Ascending aorta (tissue), 2 donors: ENCODE results near the gene MAP3K12. TPM values are rescaled to one million over a fixed set of nuclear protein-coding genes. Genes with fewer than 3 reads are reported as not detected.
A peak's percentile ranks its signal among the peaks of the same experiment; 100 is the strongest.
"Not testable (repeated sequence)": the region's sequence is repeated elsewhere in the genome, so short reads cannot be mapped to it uniquely, and the experiment has no call there.

Experiments used
- DNase-seq, 2 donors: peaks; one replicate each; pipeline ENCODE4 v3.0.0-alpha.2; 2019; ENCODE audit warnings: low spot score in 2 of 2
- H3K27ac ChIP-seq, 2 donors: fragments of 200-600 bp; sonication (generic); one replicate each; pipeline ENCODE4 v1.5.1; 2016 to 2017; ENCODE audit warnings: mild to moderate bottlenecking in 1 of 2
- H3K27me3 ChIP-seq: fragments of 200-600 bp; sonication (generic); one replicate; pipeline ENCODE4 v1.5.1; 2017
- H3K36me3 ChIP-seq, 2 donors: fragments of 200-600 bp; sonication (generic); one replicate each; pipeline ENCODE4 v1.5.1; 2016
- H3K4me1 ChIP-seq, 2 donors: fragments of 200-600 bp; sonication (generic); one replicate each; pipeline ENCODE4 v1.5.1; 2016 to 2017; ENCODE audit warnings: mild to moderate bottlenecking in 1 of 2
- H3K4me3 ChIP-seq, 2 donors: fragments of 200-600 bp; sonication (generic); one replicate each; pipeline ENCODE4 v1.5.1; 2016 to 2017; ENCODE audit warnings: mild to moderate bottlenecking in 1 of 2
- H3K9me3 ChIP-seq, 2 donors: fragments of 200-600 bp; sonication (generic); one replicate each; pipeline ENCODE4 v1.5.1; 2016
- intact Hi-C: fragments of 100-400 bp; cut with DNase I; formaldehyde crosslinking; loops from one replicate; pipeline ENCODE4 v1.15.1; 2023
- total RNA-seq: library from RNA; depleted of rRNA; stranded (reverse); fragments of >200 nt; gene quantifications from one replicate; pipeline ENCODE4 v1.1.0, GENCODE V29; 2016
- TF ChIP-seq, protein P1 (sequence below), 3 experiments: fragments of 200-600 bp in 2 of 3; fragments of 450-650 bp in 1 of 3; sonication (generic) in 2 of 3; IDR thresholded peaks; one replicate each; pipeline ENCODE4 v1.5.1; 2016 to 2019; ENCODE audit warnings: antibody characterized with exemption in 3 of 3, mild to moderate bottlenecking in 1 of 3, moderate library complexity in 1 of 3

Gene MAP3K12, protein sequence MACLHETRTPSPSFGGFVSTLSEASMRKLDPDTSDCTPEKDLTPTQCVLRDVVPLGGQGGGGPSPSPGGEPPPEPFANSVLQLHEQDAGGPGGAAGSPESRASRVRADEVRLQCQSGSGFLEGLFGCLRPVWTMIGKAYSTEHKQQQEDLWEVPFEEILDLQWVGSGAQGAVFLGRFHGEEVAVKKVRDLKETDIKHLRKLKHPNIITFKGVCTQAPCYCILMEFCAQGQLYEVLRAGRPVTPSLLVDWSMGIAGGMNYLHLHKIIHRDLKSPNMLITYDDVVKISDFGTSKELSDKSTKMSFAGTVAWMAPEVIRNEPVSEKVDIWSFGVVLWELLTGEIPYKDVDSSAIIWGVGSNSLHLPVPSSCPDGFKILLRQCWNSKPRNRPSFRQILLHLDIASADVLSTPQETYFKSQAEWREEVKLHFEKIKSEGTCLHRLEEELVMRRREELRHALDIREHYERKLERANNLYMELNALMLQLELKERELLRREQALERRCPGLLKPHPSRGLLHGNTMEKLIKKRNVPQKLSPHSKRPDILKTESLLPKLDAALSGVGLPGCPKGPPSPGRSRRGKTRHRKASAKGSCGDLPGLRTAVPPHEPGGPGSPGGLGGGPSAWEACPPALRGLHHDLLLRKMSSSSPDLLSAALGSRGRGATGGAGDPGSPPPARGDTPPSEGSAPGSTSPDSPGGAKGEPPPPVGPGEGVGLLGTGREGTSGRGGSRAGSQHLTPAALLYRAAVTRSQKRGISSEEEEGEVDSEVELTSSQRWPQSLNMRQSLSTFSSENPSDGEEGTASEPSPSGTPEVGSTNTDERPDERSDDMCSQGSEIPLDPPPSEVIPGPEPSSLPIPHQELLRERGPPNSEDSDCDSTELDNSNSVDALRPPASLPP
- 20.8 TPM for total RNA-seq

DNA sequence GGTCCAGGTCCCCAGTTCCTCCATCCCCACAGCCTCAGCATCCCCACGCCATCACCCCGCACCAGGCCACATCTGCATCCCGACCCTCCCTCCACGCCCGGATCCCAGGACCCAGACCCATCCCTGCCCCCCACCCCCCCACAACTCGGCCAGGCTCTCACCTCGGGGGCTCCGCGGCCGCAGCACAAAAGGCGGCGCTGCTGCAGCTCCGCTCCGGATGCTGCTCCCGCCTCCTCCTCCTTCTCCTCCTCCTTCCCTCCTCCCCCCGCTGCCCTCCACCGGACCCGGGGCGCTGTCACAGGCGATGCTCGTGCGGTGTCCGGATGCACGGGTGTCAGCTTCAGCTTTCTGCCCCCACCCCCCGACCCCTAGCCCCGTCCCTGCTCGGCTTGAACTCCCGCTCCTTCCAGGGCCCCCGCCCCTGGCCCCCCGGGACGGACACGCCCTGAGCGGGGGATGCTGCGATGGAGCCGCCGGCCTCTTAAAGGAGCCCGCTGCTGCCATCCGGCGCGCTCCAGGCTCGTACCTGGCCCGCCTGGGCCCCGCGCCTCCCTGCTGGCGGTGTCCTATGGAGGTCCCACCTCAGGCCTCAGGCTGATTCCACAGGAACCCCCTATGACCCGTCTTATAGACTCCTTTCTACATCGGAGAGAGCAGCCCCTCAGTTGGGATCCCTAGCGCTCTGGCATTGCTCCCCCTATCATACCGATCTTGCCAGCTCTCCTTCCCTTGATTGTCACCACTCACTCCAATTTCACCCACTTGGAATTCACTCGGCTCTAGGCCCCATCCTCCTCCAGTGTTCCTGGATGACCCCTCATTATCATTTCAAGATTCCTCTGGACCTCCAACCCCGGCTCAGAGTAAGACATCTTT is at the start of gene MAP3K12:
MAP3K12 (minus strand) TSS at position 193 of the 876 bp plus-strand sequence. CDS start 12,067 bp downstream, outside the sequence.
- no peaks in the 10 kb centered on the region for H3K9me3 ChIP-seq

DNA sequence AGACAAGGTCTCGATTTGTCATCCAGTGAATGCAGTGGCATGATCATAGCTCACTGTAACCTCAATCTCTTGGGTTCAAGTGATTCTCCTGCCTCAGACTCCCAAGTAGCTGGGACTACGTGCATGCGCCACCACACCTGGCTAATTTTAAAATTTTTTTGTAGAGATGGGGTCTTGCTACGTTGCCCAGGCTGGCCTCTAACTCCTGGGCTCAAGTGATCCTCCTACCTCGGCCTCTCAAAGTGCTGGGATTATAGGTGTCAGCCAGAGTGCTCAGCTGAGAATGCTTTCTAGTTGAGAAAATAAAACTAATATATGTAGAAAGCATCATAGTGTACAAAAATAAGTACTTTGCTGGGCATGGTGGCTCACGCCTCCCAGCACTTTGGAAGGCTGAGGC is 49.1 kb upstream of the MAP3K12 start:
- H3K27me3 ChIP-seq, H3K4me3 ChIP-seq, DNase-seq, intact Hi-C loops, H3K27ac ChIP-seq, H3K4me1 ChIP-seq, H3K9me3 ChIP-seq: not testable (repeated sequence)
- H3K36me3 ChIP-seq = peaks cover 25 to 43% of the 10 kb centered on the region in 2 donors

More for the DNA sequence above, at the start of gene MAP3K12:
- no peaks in the 10 kb centered on the region for H3K36me3 ChIP-seq
- H3K4me3 ChIP-seq = peak within 1 kb of the TSS; percentile 69 to 74
- no peaks in the 10 kb centered on the region for H3K27me3 ChIP-seq
- DNase-seq = peak in 1 of 2 donors; percentile 83
- peak within 1 kb of the TSS; percentile 94 to 98 for H3K27ac ChIP-seq
- intact Hi-C loops = loop anchor here (1.0 to 5.0 kb wide), 4 partner anchors 47 to 452 kb away; partner anchors contain the start of genes PCBP2 and PRR13
- peaks cover 16 to 24% of the 10 kb centered on the region in 2 donors for H3K4me1 ChIP-seq
- TF ChIP-seq, protein P1, sequence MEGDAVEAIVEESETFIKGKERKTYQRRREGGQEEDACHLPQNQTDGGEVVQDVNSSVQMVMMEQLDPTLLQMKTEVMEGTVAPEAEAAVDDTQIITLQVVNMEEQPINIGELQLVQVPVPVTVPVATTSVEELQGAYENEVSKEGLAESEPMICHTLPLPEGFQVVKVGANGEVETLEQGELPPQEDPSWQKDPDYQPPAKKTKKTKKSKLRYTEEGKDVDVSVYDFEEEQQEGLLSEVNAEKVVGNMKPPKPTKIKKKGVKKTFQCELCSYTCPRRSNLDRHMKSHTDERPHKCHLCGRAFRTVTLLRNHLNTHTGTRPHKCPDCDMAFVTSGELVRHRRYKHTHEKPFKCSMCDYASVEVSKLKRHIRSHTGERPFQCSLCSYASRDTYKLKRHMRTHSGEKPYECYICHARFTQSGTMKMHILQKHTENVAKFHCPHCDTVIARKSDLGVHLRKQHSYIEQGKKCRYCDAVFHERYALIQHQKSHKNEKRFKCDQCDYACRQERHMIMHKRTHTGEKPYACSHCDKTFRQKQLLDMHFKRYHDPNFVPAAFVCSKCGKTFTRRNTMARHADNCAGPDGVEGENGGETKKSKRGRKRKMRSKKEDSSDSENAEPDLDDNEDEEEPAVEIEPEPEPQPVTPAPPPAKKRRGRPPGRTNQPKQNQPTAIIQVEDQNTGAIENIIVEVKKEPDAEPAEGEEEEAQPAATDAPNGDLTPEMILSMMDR (IDR thresholded peaks at IDR 0.05) = peak in 1 of 3 experiments; percentile 37

DNA sequence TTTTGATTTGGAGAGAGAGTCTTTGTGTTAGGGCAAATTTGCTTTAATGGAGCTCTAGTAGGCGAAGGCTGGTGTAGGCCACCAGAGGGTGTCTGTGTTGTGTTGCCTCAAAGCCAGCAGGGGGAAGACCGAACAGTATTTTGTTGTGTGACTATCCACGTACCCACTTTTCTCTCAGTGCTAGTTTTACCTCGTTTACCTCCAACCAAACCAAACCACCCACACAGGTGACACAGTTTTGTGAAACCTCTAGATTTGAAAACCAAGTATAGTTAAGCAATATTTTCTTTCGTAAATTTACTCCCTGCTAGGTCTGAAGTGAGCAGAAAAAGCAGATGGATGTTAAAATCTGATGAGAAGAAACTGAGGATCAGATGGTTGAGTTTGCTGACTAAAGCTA is 44.3 kb upstream of the MAP3K12 start:
- intact Hi-C loops = loop anchor here (1.0 to 2.0 kb wide), 2 partner anchors 133 to 203 kb away; partner anchors contain the start of gene ATP5MC2
- Histone ChIP-seq H3K27ac (peak overlapping the region; percentile 57 to 65), H3K4me3 (no peak overlapping the region), H3K4me1 (peaks cover 0 to 7% of the 10 kb centered on the region in 2 donors), H3K9me3 (no peaks in the 10 kb centered on the region), H3K36me3 (peaks cover 37 to 52% of the 10 kb centered on the region in 2 donors), H3K27me3 (no peaks in the 10 kb centered on the region)
- peak in 1 of 2 donors; percentile 78 for DNase-seq
- TF ChIP-seq, protein P1 (IDR thresholded peaks at IDR 0.05) = peak; percentile 77 to 94 (median 89)

DNA sequence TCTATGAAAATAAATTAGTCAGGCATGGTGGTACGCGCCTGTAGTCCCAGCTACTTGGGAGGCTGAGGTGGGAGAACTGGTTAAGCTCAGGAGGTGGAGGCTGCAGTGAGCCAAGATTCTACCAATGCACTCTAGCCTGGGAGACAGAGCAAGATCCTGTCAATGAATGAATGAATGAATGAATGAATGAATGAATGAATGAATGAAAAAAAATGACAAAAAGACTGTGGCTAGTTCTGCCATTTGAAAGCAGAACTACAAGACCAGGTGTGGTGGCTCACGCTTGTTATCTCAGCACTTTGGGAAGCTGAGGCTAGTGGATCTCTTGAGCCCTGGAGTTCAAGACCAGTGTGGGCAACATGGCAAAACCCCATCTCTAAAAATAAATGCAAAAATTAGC is 40.3 kb upstream of the MAP3K12 start:
- no peaks in the 10 kb centered on the region for H3K27me3 ChIP-seq
- H3K27ac ChIP-seq = no peak overlapping the region
- H3K4me3 ChIP-seq = no peak overlapping the region
- H3K9me3 ChIP-seq = no peaks in the 10 kb centered on the region
- no peak for DNase-seq
- intact Hi-C loops = no loop called here
- peaks cover 60 to 79% of the 10 kb centered on the region in 2 donors for H3K36me3 ChIP-seq
- peaks cover 0 to 5% of the 10 kb centered on the region in 2 donors for H3K4me1 ChIP-seq
- TF ChIP-seq, protein P1 (IDR thresholded peaks at IDR 0.05) = no peak

DNA sequence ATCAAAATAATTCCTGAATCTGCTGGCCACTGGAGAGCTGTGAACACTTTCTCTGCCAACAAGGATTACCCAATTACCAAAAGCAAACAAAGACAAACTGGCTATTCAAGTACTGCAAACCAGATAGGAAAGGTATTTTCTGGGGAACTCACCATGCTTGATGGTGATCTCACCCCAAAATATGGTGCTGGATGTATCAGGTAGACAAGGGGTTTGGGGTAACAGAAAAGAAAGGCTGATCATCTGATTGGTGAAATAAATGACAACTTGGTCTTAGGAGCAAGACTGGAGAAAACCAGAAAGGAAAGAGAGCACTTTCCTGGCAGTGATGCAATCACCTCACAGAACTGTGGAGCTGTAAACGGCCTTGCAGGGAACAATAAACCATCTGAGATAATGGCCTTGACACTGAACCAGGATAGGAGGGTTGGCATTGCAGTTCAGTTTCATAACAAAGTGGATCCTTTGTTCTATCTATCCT is 39.0 kb upstream of the MAP3K12 start:
- intact Hi-C loops = no loop called here
- Histone ChIP-seq H3K27ac (peak overlapping the region in 1 of 2 donors; percentile 39), H3K36me3 (peaks cover 72 to 91% of the 10 kb centered on the region in 2 donors), H3K4me3 (no peak overlapping the region), H3K9me3 (no peaks in the 10 kb centered on the region), H3K27me3 (no peaks in the 10 kb centered on the region), H3K4me1 (no peaks in the 10 kb centered on the region)
- DNase-seq = no peak
- TF ChIP-seq, protein P1 (IDR thresholded peaks at IDR 0.05) = no peak
